OCI-LY7 (cell line): ENCODE results near the gene MED13.

ENCODE experiments used
- CTCF ChIP-seq: fragments of 200-600 bp; sonication (generic); conservative IDR thresholded peaks from 2 replicates; pipeline ENCODE4 v1.5.1; 2014; ENCODE audit warnings: mild to moderate bottlenecking, antibody characterized with exemption, low read length, moderate library complexity, mixed read lengths
- EZH2phosphoT487 ChIP-seq: fragments of 200-600 bp; sonication (generic); IDR thresholded peaks from 2 replicates; pipeline ENCODE4 v1.6.1; 2018; ENCODE audit warnings: low read depth, borderline replicate concordance, mild to moderate bottlenecking, mixed run types, antibody characterized with exemption, low read length, moderate library complexity, mixed read lengths

GRCh38 chr17:62073993-62074392, 8.9 kb upstream of the MED13 start:
- TF ChIP-seq CTCF (no peak), EZH2phosphoT487 (no peak)
